Stimulated activated CD8-positive, alpha-beta memory T cell treated with anti-CD3 and anti-CD28 coated beads, Interleukin-7, amount 100 ng/mL, for 48 hours (primary cell): Measurements from ENCODE around the gene APMAP.
"Not testable (repeated sequence)": the region's sequence is repeated elsewhere in the genome, so short reads cannot be mapped to it uniquely, and the experiment has no call there.

ENCODE experiments used
- DNase-seq, 2 donors: peaks; one replicate each; pipeline ENCODE4 v3.0.0-alpha.2; 2020; ENCODE audit warnings: low read depth in 1 of 2; ENCODE audit errors: extremely low read depth in 1 of 2

Gene APMAP

GRCh38 chr20:24935766-24936525 is 56.6 kb downstream of the APMAP start:
- no peak for DNase-seq

GRCh38 chr20:24935140-24935539 is 57.4 kb downstream of the APMAP start:
- DNase-seq = no peak

GRCh38 chr20:24934716-24935115 is 57.8 kb downstream of the APMAP start:
- DNase-seq = no peak

- no peak for DNase-seq
Observed at GRCh38 chr20:24934101-24934661, 58.4 kb downstream of the APMAP start.

- DNase-seq = no peak
Observed at GRCh38 chr20:24933266-24933908, 59.2 kb downstream of the APMAP start.

GRCh38 chr20:24931893-24932292 is 60.7 kb downstream of the APMAP start:
- not testable (repeated sequence) for DNase-seq

GRCh38 chr20:24930724-24931688 is 61.5 kb downstream of the APMAP start:
- DNase-seq = not testable (repeated sequence)

GRCh38 chr20:24929867-24930723 is 62.5 kb downstream of the APMAP start:
- DNase-seq = not testable (repeated sequence)

- DNase-seq = not testable (repeated sequence)
Observed at GRCh38 chr20:24929259-24929658, 63.3 kb downstream of the APMAP start.

- not testable (repeated sequence) for DNase-seq
Observed at GRCh38 chr20:24920706-24921105, 71.8 kb downstream of the APMAP start.

GRCh38 chr20:24919665-24920064 is 72.9 kb downstream of the APMAP start:
- DNase-seq = not testable (repeated sequence)

GRCh38 chr20:24918579-24919566 is 73.7 kb downstream of the APMAP start:
- DNase-seq = no peak

GRCh38 chr20:24917797-24918578 is 74.6 kb downstream of the APMAP start:
- no peak for DNase-seq

- DNase-seq = no peak
Observed at GRCh38 chr20:24917056-24917455, 75.5 kb downstream of the APMAP start.

- DNase-seq = no peak
Observed at GRCh38 chr20:24916412-24916811, 76.1 kb downstream of the APMAP start.

GRCh38 chr20:24915892-24916291 is 76.7 kb downstream of the APMAP start:
- no peak for DNase-seq

GRCh38 chr20:24915440-24915839 is 77.1 kb downstream of the APMAP start:
- DNase-seq = no peak
